ENCODE results near the gene SMCO4.

The SMCO4 gene

GRCh38 chr11:93505703-93506102, 37.5 kb downstream of the SMCO4 start:
- ChIA-PET CTCF (no interaction called here), POLR2A (no interaction called here)
- TF ChIP-seq, protein P1, sequence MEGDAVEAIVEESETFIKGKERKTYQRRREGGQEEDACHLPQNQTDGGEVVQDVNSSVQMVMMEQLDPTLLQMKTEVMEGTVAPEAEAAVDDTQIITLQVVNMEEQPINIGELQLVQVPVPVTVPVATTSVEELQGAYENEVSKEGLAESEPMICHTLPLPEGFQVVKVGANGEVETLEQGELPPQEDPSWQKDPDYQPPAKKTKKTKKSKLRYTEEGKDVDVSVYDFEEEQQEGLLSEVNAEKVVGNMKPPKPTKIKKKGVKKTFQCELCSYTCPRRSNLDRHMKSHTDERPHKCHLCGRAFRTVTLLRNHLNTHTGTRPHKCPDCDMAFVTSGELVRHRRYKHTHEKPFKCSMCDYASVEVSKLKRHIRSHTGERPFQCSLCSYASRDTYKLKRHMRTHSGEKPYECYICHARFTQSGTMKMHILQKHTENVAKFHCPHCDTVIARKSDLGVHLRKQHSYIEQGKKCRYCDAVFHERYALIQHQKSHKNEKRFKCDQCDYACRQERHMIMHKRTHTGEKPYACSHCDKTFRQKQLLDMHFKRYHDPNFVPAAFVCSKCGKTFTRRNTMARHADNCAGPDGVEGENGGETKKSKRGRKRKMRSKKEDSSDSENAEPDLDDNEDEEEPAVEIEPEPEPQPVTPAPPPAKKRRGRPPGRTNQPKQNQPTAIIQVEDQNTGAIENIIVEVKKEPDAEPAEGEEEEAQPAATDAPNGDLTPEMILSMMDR (IDR thresholded peaks at IDR 0.05; ENCODE audit: insufficient read depth, low read length, missing control alignments): no peak
- DNase-seq (ENCODE audit: low read depth, low spot score): no peak
- H3K4me3 ChIP-seq (ENCODE audit: low read depth, low read length): no peak overlapping the region

GRCh38 chr11:93504110-93505095, 38.8 kb downstream of the SMCO4 start:
- no peak overlapping the region for H3K4me3 ChIP-seq (ENCODE audit: low read depth, low read length)
- TF ChIP-seq, protein P1 (IDR thresholded peaks at IDR 0.05; ENCODE audit: insufficient read depth, low read length, missing control alignments): no peak
- POLR2A ChIA-PET: no interaction called here
- no peak for DNase-seq (ENCODE audit: low read depth, low spot score)
- CTCF ChIA-PET: no interaction called here

GRCh38 chr11:93501856-93502255, 41.3 kb downstream of the SMCO4 start:
- H3K4me3 ChIP-seq (ENCODE audit: low read depth, low read length): no peak overlapping the region
- DNase-seq (ENCODE audit: low read depth, low spot score): no peak
- ChIA-PET POLR2A (no interaction called here), CTCF (no interaction called here)
- TF ChIP-seq, protein P1 (IDR thresholded peaks at IDR 0.05; ENCODE audit: insufficient read depth, low read length, missing control alignments): no peak

DNA sequence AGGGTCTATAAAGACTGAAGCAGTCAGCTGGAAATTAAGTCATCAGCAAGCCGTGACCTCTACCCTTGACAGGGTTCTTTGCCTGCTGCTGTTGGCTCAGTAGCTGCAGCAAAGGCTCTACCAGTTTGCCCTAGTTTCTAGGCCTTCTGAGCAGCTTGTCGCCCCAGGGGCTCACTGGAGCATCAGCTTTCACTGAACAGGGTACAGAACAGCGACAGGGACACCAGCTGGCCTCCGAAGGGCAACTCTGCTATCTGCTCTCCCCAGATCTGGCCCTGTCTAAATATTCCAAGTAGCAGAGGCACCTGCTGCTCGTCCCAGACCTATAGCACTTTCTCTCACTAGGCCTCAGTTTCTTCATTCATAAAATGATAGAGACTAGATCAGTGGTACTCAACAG, 42.4 kb downstream of the SMCO4 start:
- H3K4me3 ChIP-seq (ENCODE audit: low read depth, low read length): no peak overlapping the region
- ChIA-PET CTCF (no interaction called here), POLR2A (no interaction called here)
- TF ChIP-seq, protein P1 (IDR thresholded peaks at IDR 0.05; ENCODE audit: insufficient read depth, low read length, missing control alignments): no peak
- no peak for DNase-seq (ENCODE audit: low read depth, low spot score)

- no peak for DNase-seq (ENCODE audit: low read depth, low spot score)
Observed at GRCh38 chr11:93498641-93499040, 44.5 kb downstream of the SMCO4 start.

GRCh38 chr11:93498161-93498560, 45.0 kb downstream of the SMCO4 start:
- POLR2A ChIA-PET: no interaction called here
- TF ChIP-seq, protein P1 (IDR thresholded peaks at IDR 0.05; ENCODE audit: insufficient read depth, low read length, missing control alignments): no peak
- CTCF ChIA-PET: no interaction called here
- DNase-seq (ENCODE audit: low read depth, low spot score): no peak
- H3K4me3 ChIP-seq (ENCODE audit: low read depth, low read length): no peak overlapping the region

More at GRCh38 chr11:93498641-93499040, 44.5 kb downstream of the SMCO4 start:
- ChIA-PET CTCF (no interaction called here), POLR2A (no interaction called here)
- no peak overlapping the region for H3K4me3 ChIP-seq (ENCODE audit: low read depth, low read length)
- TF ChIP-seq, protein P1 (IDR thresholded peaks at IDR 0.05; ENCODE audit: insufficient read depth, low read length, missing control alignments): no peak

All from AG04449 (cell line).